ENCODE measurements around the gene COL4A2. TPM values are rescaled to one million over a fixed set of nuclear protein-coding genes. Genes with fewer than 3 reads are reported as not detected.
"Not testable (repeated sequence)": the region's sequence is repeated elsewhere in the genome, so short reads cannot be mapped to it uniquely, and the experiment has no call there.

COL4A2 gene
- total and polyA plus RNA-seq, 5 experiments from 2014 or later = not detected

DNA sequence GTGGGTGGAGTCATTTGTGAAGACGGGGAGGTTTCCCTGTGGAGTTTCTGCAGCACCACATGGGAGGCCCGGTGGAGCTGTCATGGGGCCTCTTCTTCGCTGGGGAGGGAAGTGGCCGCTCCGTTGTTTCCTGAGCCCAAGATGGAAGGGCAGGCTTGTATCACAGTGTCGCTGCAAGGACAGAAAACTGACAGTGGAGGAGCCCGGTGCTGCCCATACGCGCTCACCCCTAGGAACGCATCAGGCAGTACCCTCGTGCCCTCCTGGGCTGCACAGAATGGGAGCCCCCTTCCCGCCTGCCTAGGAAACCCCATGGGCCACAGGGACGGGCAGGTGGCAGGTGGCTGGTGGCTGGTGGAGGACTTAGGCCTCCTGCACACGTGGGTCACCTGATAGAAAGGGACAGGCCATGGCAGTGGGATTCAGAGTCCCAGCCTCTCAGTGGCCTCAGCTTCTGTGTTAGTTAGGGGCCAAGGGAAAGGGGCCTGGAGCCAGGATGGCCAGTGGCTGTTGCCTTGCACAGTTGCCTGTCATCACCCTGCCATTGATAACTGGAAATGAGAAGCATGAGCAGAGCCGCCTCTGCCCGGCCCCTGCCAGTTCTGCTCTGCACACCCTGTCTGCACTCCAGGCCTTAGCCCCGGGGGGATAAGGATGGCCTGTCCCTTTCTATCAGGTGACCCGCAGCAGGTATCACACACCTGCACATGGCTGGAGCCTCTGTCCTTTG lies 7.6 kb downstream of the COL4A2 start:
- Mint-ChIP-seq H3K27ac (no peak overlapping the region), H3K9me3 (no peaks in the 10 kb centered on the region), H3K4me3 (no peak overlapping the region), H3K27me3 (peaks cover 30 to 81% (median 43%) of the 10 kb centered on the region in 5 donors), H3K36me3 (no peaks in the 10 kb centered on the region), H3K4me1 (peaks cover 0 to 4% (median 2%) of the 10 kb centered on the region in 4 donors)
- ATAC-seq (no peak), DNase-seq (no peak)
- POLR2A ChIA-PET = no interaction called here

DNA sequence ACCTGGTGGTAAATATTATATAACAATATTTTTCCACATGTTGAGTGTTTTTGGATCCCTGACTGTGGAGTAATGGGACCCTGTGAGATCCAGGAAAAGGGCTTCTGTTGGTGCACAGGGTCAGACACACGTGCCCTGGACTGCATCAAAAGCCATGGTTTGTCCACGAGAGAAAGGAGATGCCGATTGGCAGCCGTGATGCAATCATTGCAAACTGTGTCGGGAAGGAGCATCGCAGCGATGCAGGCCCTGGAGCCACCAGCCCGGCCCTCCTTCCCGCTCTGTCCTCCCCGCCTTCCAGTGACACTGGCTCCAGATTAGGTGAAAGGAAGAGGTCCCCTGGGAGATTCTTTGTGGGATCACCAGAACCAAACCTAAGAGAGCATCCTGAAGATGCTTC lies 9.1 kb downstream of the COL4A2 start:
- DNase-seq (no peak), ATAC-seq (no peak)
- POLR2A ChIA-PET = no interaction called here
- Mint-ChIP-seq H3K27me3 (peaks cover 26 to 75% (median 36%) of the 10 kb centered on the region in 5 donors), H3K4me3 (no peak overlapping the region), H3K36me3 (no peaks in the 10 kb centered on the region), H3K9me3 (no peaks in the 10 kb centered on the region), H3K27ac (no peak overlapping the region), H3K4me1 (peaks cover 0 to 10% (median 4%) of the 10 kb centered on the region in 4 donors)

DNA sequence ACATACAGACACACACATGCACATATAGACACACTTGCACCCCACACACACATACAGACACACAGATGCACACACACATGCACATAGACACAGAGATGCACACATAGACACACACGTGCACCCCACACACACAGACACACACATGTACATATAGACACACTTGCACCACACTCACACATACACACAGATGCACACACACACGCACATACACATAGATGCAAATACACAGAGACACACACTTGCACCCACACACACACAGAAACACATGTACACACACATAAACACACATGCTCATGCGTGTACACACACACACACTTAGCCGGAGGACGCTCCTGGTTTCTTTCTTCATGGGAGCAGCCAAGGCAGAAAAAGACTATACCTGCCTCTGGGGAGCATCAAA lies 10.0 kb downstream of the COL4A2 start:
- DNase-seq (no peak), ATAC-seq (no peak)
- H3K9me3 Mint-ChIP-seq = no peaks in the 10 kb centered on the region
- no peak overlapping the region for H3K4me3 Mint-ChIP-seq
- POLR2A ChIA-PET = no interaction called here
- H3K36me3 Mint-ChIP-seq = no peaks in the 10 kb centered on the region
- H3K4me1 Mint-ChIP-seq = peaks cover 0 to 10% (median 4%) of the 10 kb centered on the region in 4 donors
- no peak overlapping the region for H3K27ac Mint-ChIP-seq
- H3K27me3 Mint-ChIP-seq = peaks cover 31 to 75% (median 35%) of the 10 kb centered on the region in 5 donors

DNA sequence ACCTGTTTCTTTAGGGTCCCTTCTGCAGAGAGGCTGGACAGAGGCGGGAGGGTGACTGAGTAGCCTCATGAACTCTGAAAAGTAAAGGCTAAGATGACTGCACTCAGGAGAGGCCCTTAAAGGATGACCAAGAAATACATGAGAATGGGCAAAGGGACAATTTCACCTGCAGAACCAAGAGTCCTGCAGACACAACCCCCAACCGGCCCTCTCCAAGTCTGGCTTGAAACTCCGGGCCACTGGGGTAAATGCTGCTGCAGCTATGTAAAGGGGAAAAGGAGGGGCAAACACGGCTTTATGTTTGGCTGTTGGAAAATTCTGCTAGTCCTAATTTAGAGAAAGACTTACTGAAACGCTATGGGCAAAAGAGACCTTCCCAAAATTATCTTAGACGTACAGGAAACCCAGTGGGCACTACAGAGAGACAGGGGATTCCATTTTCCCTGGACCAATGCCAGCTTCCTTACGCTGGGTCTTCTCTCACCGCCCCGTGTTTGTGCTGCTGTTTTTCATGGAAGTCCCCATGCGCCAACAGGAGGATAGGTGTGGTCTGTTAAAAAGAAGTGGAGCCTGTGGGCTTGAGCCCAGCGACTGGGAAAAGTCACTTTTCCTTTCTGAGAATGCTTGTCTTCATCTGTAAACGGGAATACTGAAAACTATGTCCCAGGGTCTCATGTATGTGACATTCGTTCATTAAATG lies 10.6 kb downstream of the COL4A2 start:
- Mint-ChIP-seq H3K36me3 (no peaks in the 10 kb centered on the region), H3K4me1 (peaks cover 0 to 10% (median 4%) of the 10 kb centered on the region in 4 donors), H3K27me3 (peaks cover 31 to 75% (median 35%) of the 10 kb centered on the region in 5 donors), H3K27ac (no peak overlapping the region), H3K4me3 (no peak overlapping the region), H3K9me3 (no peaks in the 10 kb centered on the region)
- POLR2A ChIA-PET = no interaction called here
- DNase-seq = no peak
- no peak for ATAC-seq

DNA sequence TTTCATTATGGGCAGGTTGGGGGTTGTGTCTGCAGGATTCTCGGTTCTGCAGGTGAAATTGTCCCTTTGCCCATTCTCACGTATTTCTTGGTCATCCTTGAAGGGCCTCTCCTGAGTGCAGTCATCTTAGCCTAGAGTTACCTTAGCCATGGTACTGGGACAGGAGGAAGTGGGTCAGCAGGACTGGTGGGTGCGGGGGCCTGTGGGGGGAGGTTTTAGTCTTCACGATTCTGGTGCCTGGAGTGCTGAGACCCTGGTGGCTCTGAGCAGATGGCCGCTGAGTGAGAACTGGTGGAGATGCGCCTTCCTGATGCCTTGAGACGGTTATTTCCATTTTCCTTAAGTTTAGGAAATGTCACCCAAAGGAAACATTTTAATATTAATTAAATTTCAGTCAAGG lies 11.8 kb downstream of the COL4A2 start:
- ATAC-seq = no peak
- Mint-ChIP-seq H3K4me1 (peaks cover 0 to 10% (median 4%) of the 10 kb centered on the region in 4 donors), H3K9me3 (no peaks in the 10 kb centered on the region), H3K27me3 (peaks cover 27 to 83% (median 37%) of the 10 kb centered on the region in 5 donors), H3K4me3 (no peak overlapping the region), H3K36me3 (no peaks in the 10 kb centered on the region), H3K27ac (no peak overlapping the region)
- POLR2A ChIA-PET = no interaction called here
- DNase-seq = no peak

DNA sequence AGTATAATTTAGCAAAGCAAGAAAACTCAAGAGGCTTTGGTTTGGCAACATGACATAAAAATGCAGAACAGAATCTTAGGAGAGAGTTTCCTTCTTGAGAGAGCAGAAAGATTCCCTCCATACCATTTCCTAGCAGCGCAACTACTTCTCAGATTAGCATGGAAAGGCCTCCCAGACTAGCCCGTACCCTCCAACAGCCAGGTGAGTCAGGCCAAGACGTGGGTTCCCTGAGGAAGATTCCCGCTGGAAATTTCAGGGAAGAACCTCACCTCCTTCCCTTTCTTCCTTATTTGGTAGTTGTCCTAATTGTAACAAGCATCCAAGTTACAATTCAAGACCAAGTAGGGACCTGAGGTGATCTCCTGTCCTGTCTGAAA lies 12.3 kb downstream of the COL4A2 start:
- POLR2A ChIA-PET = no interaction called here
- DNase-seq = no peak
- Mint-ChIP-seq H3K27ac (no peak overlapping the region), H3K9me3 (no peaks in the 10 kb centered on the region), H3K4me1 (peaks cover 0 to 10% (median 4%) of the 10 kb centered on the region in 4 donors), H3K27me3 (peaks cover 24 to 83% (median 36%) of the 10 kb centered on the region in 5 donors), H3K4me3 (no peak overlapping the region), H3K36me3 (no peaks in the 10 kb centered on the region)
- no peak for ATAC-seq

DNA sequence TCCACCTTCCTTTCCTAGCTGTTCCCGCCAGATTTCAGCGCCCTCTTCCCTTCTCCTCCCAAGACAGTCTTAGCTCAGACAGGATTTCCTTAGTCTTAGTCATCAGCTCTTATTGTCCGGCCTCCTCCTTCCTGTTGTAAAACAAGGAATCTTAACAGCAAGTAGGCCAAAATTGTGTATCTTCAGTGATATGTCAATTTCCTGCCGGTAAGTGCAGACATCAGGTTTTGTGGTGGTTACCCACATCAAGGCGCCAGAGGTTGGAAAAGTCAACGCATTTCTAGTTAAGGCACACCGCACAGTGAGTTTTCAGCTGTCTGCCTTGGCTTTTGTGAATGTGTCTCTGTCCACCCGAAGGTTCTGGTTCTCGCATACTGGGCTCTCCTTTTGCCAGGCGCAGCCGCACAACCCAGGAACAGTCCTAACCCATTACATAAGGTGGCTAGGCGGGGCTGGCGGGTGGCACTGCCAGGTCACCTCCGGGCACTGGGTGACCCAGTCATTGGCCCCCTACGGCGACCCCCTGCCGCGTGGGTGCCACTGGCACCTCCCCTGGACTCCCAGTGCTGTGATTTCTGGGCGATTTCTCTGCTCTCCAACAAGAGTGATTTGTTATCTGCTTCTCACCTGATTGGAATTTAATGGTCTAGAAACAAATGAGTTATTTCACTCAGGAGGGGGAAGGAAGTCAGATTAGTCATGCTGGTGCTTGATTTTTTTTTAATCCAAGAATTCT lies 12.9 kb downstream of the COL4A2 start:
- no peak for DNase-seq
- Mint-ChIP-seq H3K27ac (no peak overlapping the region), H3K9me3 (peaks cover 0 to 2% (median 0%) of the 10 kb centered on the region in 9 donors), H3K4me1 (peaks cover 0 to 10% (median 4%) of the 10 kb centered on the region in 4 donors), H3K27me3 (peaks cover 29 to 86% (median 41%) of the 10 kb centered on the region in 5 donors), H3K4me3 (no peak overlapping the region), H3K36me3 (no peaks in the 10 kb centered on the region)
- POLR2A ChIA-PET = no interaction called here
- no peak for ATAC-seq

DNA sequence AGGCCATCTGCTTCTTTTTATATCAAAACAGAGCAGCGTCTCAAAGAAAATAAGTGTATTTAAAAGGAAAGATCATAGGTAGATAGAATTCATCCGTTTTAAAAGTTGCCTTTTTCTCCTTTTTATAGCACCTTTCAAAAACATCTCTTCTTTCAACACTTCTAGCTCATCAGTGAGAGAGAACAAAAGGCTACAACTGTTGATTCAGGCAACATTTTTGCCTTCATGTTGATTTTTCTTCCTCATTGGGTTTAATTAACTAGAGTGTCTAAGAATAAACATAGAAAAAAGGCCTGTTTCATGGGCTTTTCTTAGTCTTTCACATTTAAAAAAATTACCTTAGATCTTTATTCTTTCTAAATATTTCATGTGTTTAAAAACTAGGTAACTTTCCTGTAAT lies 13.6 kb downstream of the COL4A2 start:
- Mint-ChIP-seq H3K4me3 (no peak overlapping the region), H3K27ac (no peak overlapping the region), H3K4me1 (peaks cover 0 to 10% (median 4%) of the 10 kb centered on the region in 4 donors), H3K27me3 (peaks cover 30 to 85% (median 45%) of the 10 kb centered on the region in 5 donors), H3K9me3 (peaks cover 0 to 2% (median 0%) of the 10 kb centered on the region in 9 donors), H3K36me3 (no peaks in the 10 kb centered on the region)
- DNase-seq = no peak
- POLR2A ChIA-PET = no interaction called here
- no peak for ATAC-seq

DNA sequence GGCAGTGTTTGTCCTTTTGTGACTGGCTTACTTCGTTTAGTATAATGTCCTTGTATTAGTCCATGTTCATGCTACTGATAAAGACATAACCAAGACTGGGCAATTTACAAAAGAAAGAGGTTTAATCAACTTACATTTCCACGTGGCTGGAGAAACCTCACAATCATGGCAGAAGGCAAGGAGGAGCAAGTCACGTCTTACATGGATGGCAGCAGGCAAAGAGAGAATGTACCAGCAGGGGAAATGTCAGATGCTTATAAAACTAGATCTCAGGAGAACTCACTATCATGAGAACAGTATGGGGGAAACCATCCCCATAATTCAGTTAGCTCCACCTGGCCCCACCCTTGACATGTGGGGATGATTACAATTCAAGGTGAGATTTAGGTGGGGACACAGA lies 14.5 kb downstream of the COL4A2 start:
- Mint-ChIP-seq H3K27me3 (peaks cover 30 to 88% (median 46%) of the 10 kb centered on the region in 5 donors), H3K4me1 (peaks cover 0 to 10% (median 4%) of the 10 kb centered on the region in 4 donors)
- H3K27ac Mint-ChIP-seq, H3K4me3 Mint-ChIP-seq, H3K9me3 Mint-ChIP-seq, POLR2A ChIA-PET, DNase-seq, H3K36me3 Mint-ChIP-seq, ATAC-seq: not testable (repeated sequence)

DNA sequence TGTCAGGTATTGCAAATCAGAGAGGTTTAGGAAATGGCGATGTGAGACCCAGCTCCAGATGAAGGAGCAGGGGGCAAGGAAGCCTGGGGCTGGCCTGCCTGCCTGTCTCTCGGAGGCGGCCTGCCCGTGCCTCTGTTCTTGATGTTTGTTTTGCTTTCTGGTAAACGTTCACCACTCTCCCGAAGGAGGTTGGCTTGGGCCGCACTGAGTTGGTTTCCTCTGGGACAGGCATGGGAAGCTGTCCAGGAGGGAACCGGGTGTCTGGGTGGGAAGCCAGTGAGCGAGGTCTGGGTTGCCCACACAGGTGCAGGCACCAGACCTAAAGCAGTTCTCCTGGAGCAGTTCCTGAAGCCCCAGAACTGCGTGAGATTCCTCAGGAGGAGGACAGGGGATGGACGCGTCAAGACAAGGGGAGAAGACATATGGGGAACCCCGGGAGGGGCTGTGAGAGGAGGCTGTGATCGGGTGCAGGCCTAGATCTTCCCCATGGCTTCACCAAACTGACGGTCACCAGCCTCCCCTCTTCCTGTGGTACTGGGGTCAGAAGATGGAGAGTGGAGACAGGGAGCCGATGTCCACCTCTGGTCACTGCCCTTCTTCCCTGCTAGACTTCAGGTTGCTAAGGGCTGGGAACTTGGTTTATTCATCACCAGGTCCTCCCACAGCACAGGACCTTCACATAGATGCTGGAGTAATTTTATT lies 15.2 kb downstream of the COL4A2 start:
- Mint-ChIP-seq H3K27ac (no peak overlapping the region), H3K4me3 (no peak overlapping the region), H3K36me3 (no peaks in the 10 kb centered on the region), H3K9me3 (peaks cover 0 to 2% (median 0%) of the 10 kb centered on the region in 9 donors), H3K4me1 (peaks cover 0 to 10% (median 5%) of the 10 kb centered on the region in 4 donors), H3K27me3 (peaks cover 35 to 88% (median 47%) of the 10 kb centered on the region in 5 donors)
- no peak for ATAC-seq
- POLR2A ChIA-PET = no interaction called here
- no peak for DNase-seq

DNA sequence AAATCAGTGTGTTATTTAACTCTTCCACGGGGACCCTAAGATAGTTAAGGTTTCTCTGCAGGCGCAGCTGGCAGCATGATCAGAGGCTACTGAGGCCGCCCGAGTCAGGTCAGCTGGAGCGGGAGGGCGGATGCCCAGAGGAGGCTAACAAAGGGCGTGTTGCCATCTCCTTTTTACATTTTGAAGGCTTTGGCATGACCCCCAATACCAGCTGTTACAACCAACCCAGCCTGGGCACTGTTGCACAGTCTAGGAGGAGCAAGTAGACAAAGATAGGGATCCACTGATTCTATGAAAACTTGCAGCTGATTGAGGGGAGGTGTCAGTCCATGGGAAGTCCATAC lies 15.7 kb downstream of the COL4A2 start:
- Mint-ChIP-seq H3K4me1 (peaks cover 0 to 10% (median 5%) of the 10 kb centered on the region in 4 donors), H3K27me3 (peaks cover 37 to 87% (median 48%) of the 10 kb centered on the region in 5 donors), H3K27ac (no peak overlapping the region), H3K36me3 (no peaks in the 10 kb centered on the region), H3K9me3 (peaks cover 0 to 2% (median 0%) of the 10 kb centered on the region in 9 donors), H3K4me3 (no peak overlapping the region)
- no peak for DNase-seq
- POLR2A ChIA-PET = no interaction called here
- no peak for ATAC-seq

DNA sequence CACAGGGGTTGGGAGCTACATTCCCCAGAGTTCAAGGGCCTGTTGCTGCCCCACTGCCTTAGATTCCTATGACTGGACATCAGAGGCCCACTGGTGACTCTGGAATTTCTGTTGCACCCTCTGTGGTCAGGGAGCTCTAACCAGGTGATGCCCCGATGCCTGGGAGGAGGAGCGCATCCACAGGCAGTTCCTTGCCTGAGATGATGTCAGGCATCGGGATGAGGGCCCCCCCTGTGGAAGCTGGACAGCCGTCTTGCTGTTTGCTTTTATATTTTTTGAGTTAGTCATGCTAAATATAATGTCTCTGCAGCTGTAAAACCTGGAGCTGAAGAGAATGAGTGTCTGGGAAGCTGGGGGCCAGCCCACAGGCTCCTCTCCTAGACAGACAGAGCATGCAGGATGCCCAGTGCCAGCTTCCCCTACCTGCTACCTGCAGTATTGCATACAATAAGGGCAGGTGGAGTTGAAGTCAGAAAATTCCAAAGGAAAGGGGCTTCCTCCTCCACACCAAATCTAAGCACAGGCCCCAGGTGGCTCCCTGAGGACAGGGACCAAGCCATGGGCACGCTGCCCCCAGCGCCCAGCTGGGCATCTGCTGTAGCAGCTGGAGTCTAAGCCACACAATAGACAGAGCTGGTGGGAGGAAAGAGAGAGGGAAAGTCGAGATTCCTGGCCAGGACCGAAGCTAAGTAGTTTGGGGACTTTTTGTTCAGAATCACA lies 16.2 kb downstream of the COL4A2 start:
- POLR2A ChIA-PET = no interaction called here

More for the DNA sequence above, 16.2 kb downstream of the COL4A2 start:
- H3K9me3 Mint-ChIP-seq = peaks cover 0 to 2% (median 0%) of the 10 kb centered on the region in 9 donors
- H3K36me3 Mint-ChIP-seq = no peaks in the 10 kb centered on the region
- H3K27ac Mint-ChIP-seq = no peak overlapping the region
- H3K27me3 Mint-ChIP-seq = peaks cover 37 to 83% (median 48%) of the 10 kb centered on the region in 5 donors
- no peak for DNase-seq
- no peak for ATAC-seq
- peaks cover 0 to 10% (median 5%) of the 10 kb centered on the region in 4 donors for H3K4me1 Mint-ChIP-seq
- no peak overlapping the region for H3K4me3 Mint-ChIP-seq
